Calu3 (cell line): Measurements from ENCODE around the gene KCNMB2. TPM values are rescaled to one million over a fixed set of nuclear protein-coding genes. Genes with fewer than 3 reads are reported as not detected.

Experiments used
- BruUV-seq: library from RNA; stranded (reverse); fragments of 400-500 nt; replicated peaks from 2 replicates; lab custom pipeline; 2021; lab: Mats Ljungman, UMichigan
- CTCF ChIA-PET: fragments of 300-600 bp; sonication (Branson Sonifier 250); formaldehyde crosslinking; loops from one replicate; lab custom pipeline; 2022; ENCODE audit warnings: antibody characterized with exemption; lab: Charles Lee
- DNase-seq: peaks from one replicate; pipeline ENCODE4 v3.0.0; 2022
- H3K27ac Mint-ChIP-seq: one replicate; pipeline ENCODE4 v1.8.0; 2022; ENCODE audit warnings: mixed read lengths; ENCODE audit not compliant: unreplicated experiment
- H3K27me3 Mint-ChIP-seq: one replicate; pipeline ENCODE4 v1.8.0; 2022; ENCODE audit warnings: mixed read lengths; ENCODE audit not compliant: unreplicated experiment
- H3K36me3 Mint-ChIP-seq: one replicate; pipeline ENCODE4 v1.8.0; 2022; ENCODE audit warnings: mild to moderate bottlenecking, moderate library complexity, mixed read lengths; ENCODE audit not compliant: insufficient read depth, unreplicated experiment
- H3K4me1 Mint-ChIP-seq: one replicate; pipeline ENCODE4 v1.8.0; 2022; ENCODE audit warnings: mild to moderate bottlenecking, low read depth, mixed read lengths; ENCODE audit not compliant: unreplicated experiment
- H3K4me3 Mint-ChIP-seq: one replicate; pipeline ENCODE4 v1.8.0; 2022; ENCODE audit warnings: mild to moderate bottlenecking, low read depth, moderate library complexity, mixed read lengths; ENCODE audit not compliant: unreplicated experiment
- H3K9me3 Mint-ChIP-seq: one replicate; pipeline ENCODE4 v1.8.0; 2022; ENCODE audit warnings: low read depth, mixed read lengths; ENCODE audit not compliant: unreplicated experiment
- intact Hi-C: fragments of 100-400 bp; cut with micrococcal nuclease; formaldehyde crosslinking; loops from one replicate; pipeline ENCODE4 v1.10.0; 2022; ENCODE audit not compliant: unreplicated experiment
- total RNA-seq: library from RNA; stranded (reverse); gene quantifications from 2 replicates; pipeline ENCODE4 v1.2.3, GENCODE V29; 2022
- TF ChIP-seq, protein P1 (sequence below): fragments of 200-600 bp; IDR thresholded peaks from one replicate; pipeline ENCODE4 v1.8.0; 2022; ENCODE audit warnings: antibody characterized with exemption; ENCODE audit not compliant: unreplicated experiment

KCNMB2 gene
- total RNA-seq, 1 experiment from 2014 or later, result not detected

- H3K27ac Mint-ChIP-seq, result no peak overlapping the region
- DNase-seq, result no peak
- H3K36me3 Mint-ChIP-seq, result no peaks in the 10 kb centered on the region
- CTCF ChIA-PET, result interaction anchor here (0.7 kb wide), 1 partner anchor 74 kb away, joined by 4 read pairs; no protein-coding TSS in a partner anchor
- H3K4me1 Mint-ChIP-seq, result peaks cover 6% of the 10 kb centered on the region
- no peaks in the 10 kb centered on the region for H3K27me3 Mint-ChIP-seq
- peaks cover 5% of the 10 kb centered on the region for H3K9me3 Mint-ChIP-seq
- H3K4me3 Mint-ChIP-seq, result no peak overlapping the region
- no TSS peak for BruUV-seq
- TF ChIP-seq, protein P1, sequence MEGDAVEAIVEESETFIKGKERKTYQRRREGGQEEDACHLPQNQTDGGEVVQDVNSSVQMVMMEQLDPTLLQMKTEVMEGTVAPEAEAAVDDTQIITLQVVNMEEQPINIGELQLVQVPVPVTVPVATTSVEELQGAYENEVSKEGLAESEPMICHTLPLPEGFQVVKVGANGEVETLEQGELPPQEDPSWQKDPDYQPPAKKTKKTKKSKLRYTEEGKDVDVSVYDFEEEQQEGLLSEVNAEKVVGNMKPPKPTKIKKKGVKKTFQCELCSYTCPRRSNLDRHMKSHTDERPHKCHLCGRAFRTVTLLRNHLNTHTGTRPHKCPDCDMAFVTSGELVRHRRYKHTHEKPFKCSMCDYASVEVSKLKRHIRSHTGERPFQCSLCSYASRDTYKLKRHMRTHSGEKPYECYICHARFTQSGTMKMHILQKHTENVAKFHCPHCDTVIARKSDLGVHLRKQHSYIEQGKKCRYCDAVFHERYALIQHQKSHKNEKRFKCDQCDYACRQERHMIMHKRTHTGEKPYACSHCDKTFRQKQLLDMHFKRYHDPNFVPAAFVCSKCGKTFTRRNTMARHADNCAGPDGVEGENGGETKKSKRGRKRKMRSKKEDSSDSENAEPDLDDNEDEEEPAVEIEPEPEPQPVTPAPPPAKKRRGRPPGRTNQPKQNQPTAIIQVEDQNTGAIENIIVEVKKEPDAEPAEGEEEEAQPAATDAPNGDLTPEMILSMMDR, result no peak
- intact Hi-C loops, result loop anchor here (10.0 kb wide), 1 partner anchor 305 kb away; no protein-coding TSS in a partner anchor
Measured at GRCh38 chr3:178749471-178749870, 213.2 kb downstream of the KCNMB2 start.

- no peak for DNase-seq
- Mint-ChIP-seq H3K4me3 (no peak overlapping the region), H3K4me1 (peaks cover 6% of the 10 kb centered on the region), H3K9me3 (peaks cover 5% of the 10 kb centered on the region), H3K27ac (peak overlapping the region; percentile 39), H3K27me3 (no peaks in the 10 kb centered on the region), H3K36me3 (no peaks in the 10 kb centered on the region)
- TF ChIP-seq, protein P1, result no peak
- CTCF ChIA-PET, result interaction anchor here (0.7 kb wide), 1 partner anchor 1556 kb away, joined by 3 read pairs; no protein-coding TSS in a partner anchor
- BruUV-seq, result no TSS peak
- intact Hi-C loops, result no loop called here
Measured at GRCh38 chr3:178750639-178751300, 214.5 kb downstream of the KCNMB2 start.

- Mint-ChIP-seq H3K9me3 (no peaks in the 10 kb centered on the region), H3K36me3 (no peaks in the 10 kb centered on the region), H3K4me1 (peaks cover 6% of the 10 kb centered on the region), H3K4me3 (no peak overlapping the region), H3K27ac (no peak overlapping the region), H3K27me3 (no peaks in the 10 kb centered on the region)
- DNase-seq, result no peak
- intact Hi-C loops, result no loop called here
- TF ChIP-seq, protein P1, result no peak
- BruUV-seq, result no TSS peak
- CTCF ChIA-PET, result no interaction called here
Measured at GRCh38 chr3:178752843-178753242, 216.6 kb downstream of the KCNMB2 start.

DNA sequence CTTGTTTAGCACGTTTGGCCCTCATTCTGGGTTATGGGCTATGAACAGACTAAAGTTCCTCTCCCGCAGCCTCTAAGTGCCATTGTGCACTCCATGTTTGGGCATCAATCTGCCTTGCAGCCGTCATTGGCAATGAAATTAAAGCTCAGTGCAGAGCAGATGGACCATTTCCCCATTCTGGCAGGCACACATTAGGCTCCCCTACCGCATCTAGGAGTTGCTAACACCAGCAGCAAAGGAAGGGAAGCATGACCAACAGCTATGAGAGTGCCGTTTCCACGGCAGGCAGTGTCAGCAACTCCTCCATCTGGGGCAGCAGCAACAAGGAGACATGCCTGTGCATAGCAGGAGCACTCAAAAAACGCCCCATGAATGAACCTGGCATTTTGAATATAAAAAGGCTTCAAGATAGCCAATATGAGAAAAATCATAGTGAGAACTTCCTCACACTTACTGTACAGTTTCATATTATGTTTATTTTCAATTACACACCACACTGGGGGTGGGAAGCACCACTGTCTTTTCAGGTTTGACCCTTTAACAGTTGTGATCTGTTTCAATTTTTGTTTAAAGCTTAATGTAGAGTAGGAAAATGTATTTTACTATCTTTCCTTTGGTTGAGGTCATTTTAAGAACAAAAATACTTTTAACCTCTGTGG, 218.7 kb downstream of the KCNMB2 start:
- H3K27me3 Mint-ChIP-seq, result no peaks in the 10 kb centered on the region
- no peak for DNase-seq
- no peaks in the 10 kb centered on the region for H3K9me3 Mint-ChIP-seq
- intact Hi-C loops, result no loop called here
- BruUV-seq, result no TSS peak
- H3K4me1 Mint-ChIP-seq, result peaks cover 6% of the 10 kb centered on the region
- no peak overlapping the region for H3K4me3 Mint-ChIP-seq
- TF ChIP-seq, protein P1, result no peak
- H3K27ac Mint-ChIP-seq, result no peak overlapping the region
- CTCF ChIA-PET, result no interaction called here
- H3K36me3 Mint-ChIP-seq, result no peaks in the 10 kb centered on the region
